NCI-H1105 treated with DMSO at 0.1 percent for 48 hours (cell line): Measurements from ENCODE around the gene SLC4A1.

ENCODE experiments used
- DNase-seq: peaks from one replicate; lab custom pipeline; 2025; lab: John Stamatoyannopoulos, UW

The SLC4A1 gene

DNA sequence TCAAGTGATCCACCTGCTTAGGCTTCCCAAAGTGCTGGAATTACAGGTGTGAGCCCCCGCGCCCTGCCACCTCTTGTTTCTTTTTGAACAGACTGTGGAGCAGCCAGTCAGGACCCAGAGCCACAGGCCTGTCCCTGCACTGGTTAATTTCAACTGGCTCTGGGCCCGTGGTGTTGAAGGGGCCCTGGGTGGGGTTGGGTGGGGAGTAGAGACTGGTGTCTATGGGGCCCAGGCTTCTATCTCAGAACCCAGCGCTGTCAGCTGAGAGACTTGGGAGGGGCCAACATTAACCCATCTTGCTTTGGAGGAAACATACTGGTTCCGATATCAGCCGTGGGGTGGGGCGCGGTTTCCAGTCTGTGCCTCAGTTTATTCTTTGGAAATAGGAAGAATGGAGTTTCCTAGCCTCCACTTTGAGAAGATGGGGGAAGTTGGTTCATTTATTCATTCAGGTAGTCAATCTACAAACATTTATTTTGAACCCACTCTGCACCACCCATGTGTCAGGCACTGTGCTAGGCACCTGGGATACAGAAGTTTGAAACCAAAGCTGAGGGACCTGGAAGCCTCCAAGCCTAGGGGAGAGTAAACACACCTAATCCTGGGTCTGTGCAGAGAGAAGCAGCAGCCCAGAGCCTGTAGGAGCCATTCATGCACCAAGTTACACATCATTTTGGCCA is 15.5 kb upstream of the SLC4A1 start:
- DNase-seq: no peak

DNA sequence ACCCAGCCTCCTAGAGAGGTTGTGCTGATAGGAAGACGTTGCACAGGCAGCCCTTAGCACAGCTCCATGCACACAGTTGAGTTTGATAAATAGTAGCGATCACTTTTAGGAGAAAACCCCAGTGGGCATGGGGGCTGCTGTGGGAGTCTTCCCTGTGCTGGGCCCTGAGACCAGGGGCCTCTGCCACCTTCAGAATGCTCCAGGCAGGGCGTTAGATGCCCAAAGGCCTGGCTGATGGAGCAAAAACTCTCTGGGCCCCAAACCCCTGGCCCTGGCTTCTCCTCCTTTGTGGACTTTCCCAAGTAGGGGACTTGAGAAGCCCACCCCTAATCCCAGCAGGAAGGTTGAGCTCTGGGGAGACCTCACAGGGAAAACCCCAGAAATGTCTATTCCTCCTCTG is 14.3 kb upstream of the SLC4A1 start:
- no peak for DNase-seq

DNA sequence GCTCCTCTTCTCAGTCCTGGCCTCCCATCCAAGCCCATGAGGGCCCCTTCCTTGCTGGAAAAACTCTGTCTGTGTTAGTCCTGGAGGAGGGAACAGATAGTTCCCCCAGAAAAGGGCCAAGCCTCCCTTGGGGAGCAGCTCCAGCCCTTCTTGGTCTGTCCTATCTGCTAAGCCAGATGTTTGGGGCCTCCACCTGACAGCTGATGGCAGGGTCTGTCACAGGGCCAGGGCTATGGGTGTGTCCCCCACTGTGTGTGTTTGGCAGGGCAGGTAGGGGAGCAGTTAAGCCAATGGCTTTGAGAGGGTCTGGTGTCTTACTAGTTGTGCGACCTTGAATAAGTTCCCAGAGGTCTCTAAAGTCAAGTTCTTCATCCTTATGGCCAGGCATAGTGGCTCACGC is 13.6 kb upstream of the SLC4A1 start:
- DNase-seq: no peak

DNA sequence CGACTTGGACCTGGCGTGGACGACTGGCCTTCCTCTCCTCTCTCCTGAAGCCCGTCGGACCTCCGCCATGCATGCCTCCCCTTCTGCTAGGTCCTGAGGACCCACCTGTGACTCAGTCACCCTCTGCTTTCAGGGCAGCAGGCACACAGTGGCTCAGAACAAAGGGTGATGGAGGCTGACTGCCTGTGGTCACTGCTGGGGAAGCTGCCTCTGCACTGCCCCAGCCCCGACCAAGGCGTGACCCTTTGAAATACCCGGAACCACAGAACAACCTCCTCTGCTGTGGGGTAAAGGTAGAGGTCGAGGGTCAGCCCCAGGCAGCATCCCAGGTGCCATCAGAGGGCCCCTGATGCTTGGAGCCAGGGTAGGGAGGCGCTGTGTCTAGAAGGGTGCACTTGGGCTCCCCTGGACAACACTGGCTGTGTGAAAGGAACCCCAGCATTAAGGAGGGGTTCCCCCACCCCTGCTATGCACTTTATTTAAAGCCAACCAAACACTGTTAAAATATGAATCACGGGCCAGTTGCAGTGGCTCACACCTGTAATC is 12.5 kb upstream of the SLC4A1 start:
- no peak for DNase-seq

DNA sequence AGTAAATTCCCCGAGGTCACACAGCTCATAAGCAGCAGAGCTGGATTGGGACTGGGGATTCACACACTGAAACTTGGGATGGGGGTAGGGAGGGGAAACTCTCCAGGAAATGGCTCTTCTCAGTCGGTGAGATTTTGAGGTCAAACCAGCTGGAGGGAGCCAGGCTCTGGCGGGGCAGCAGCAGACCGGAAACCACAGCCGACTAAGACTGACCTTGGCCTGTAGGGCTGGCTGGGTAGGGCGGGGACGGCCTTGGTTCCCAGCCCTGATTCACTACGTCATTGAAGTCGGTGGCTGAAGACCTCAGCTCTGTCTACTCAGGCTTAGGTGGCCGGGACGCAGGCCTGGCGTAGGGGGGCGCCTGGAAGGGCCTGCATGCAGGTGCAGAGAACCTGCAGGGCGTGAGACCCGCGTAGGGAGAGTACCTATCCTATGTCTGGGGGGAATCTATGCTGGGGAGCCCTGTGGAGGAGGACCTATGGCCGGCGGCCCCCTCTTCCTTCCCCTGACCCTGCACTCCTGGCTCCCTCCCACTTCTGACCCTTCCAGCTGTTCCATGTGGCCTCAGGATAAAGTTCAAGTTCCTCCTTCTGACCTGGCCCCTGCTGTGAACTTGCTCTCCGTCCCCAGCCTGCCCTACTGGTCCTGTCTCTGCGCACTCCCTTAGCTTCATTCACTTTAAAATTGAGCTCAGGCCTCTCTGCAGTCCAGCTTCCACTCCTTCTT is 11.9 kb upstream of the SLC4A1 start:
- no peak for DNase-seq

DNA sequence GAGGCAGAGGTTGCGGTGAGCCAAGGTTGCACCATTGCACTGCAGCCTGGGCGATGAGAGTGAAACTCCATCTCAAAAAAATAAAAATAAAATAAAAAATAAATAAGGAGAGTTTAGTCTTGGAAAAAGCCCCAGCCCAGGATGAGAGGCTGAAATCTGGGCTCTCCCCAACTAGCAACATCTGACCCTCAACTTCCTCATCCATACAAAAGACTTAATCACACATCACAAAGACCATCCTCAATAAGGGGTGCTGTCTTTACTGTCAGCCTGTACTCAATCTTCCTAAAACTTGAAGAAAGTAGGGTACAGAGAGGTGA is 11.4 kb upstream of the SLC4A1 start:
- DNase-seq: no peak

DNA sequence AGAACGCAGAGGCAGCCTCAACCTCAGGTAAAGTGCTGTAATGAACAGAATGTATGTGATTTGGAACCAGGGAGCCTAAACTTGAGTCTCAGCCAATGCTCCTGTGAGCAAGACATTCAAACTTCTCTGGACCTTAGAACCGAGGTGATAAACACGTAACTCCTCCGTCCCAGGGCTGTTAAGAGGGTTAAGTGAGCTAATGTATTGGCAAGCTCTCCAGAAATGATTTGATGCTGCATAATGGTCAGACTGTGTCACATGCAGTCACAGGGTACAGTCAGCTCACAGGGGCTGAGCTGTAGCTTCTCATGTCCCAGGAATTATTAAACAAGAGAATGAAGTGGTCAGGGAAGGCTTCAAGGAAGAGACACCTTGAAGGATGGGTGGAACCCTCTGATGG is 10.0 kb upstream of the SLC4A1 start:
- DNase-seq: no peak

DNA sequence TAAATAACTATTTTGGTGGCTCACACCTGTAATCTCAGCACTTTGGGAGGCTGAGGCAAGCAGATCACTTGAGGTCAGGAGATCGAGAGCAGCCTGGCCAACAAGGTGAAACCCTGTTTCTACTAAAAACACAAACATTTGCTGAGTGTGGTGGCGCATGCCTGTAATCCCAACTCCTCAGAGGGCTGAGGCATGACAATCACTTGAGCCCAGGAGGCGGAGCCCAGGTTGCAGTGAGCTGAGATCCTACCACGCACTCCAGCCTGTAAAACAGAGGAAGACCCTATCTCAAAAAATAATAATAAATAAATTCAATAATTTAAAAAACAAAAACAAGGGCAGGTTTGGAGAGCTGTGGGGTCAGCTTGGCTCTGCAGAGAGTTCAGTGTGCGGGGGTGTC is 5.7 kb upstream of the SLC4A1 start:
- no peak for DNase-seq

DNA sequence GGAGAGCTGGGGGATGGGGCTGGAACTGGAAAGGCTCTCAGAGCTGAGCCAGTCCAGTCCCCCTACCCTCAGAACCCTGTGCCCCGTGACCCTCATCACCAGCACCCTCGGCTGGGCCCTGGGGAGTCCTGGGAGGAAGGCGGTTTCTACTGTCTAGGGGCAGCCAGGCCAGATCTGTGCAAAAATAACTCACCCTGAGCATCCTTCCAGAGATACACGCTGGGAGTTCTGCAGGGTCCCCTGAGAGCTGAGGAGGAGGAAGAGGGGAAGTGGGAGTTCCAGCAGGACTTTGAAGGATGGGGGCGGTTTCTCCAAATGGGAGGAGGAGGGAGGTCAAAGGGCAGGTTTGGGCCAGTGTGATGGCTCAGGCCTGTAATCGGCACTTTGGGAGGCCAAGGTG is 5.0 kb upstream of the SLC4A1 start:
- no peak for DNase-seq

DNA sequence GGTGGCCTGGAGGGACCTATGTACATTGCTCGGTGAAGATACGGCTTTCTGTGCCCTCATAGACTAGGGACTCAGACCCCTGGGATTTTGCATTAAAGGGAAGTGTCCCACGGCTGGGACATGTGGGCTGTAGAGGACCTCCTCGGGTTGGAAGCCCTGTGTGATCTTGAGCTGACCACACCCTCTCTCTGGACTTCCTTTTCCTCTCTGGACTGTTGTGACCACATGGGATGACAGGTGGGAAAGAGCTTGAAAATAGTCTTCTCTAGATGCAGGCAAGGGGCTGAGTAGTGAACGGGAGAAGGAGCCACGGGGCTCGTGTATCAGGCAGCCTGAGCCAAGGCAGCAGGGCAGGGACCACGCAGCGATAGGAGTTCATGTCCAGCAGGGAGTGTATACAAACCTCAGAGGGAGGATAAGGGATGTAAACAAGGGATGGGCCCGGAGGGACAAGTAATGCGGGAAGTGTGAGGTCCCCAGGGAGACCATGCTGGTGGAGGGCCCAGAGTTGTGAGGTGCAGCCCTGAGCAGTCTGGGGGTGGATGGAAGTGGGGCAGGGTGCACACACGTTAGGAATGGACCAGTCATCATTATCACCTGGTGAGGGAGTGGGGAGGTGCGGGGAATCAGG is 4.5 kb upstream of the SLC4A1 start:
- DNase-seq: no peak

DNA sequence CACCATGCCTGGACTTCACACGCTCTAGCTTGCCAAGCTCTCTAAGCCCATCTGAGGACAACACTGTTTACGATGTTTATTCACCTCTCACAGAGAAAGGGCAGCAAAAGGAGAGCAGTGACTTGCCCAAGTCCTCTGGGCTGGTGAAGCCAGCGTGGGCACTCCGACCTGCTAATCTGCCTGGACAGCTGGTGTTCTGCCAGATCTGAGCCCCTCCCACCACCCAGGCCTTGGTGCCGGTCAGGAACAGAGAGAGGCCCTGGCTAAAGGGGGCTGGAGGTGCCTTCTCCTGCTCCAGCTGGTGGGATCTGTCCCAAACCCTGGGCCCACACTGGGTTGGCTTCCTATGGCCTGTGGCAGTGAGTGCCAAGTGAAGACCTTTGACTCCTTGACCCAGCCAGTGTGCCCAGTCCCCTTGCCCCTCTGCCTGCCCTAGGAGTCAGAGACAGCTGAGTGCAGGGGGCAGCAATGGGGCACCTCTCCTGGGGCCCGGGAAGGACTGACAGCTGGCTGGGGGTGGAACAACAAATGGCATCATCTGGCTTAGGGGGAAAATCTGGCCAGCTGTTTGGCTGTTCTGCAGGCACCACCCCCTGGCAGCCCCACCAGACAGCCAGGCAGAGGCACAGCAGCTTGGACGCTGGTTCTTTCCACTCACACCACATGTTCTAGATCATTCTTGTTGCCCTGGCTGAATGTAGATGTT is 1.8 kb upstream of the SLC4A1 start:
- DNase-seq: no peak

DNA sequence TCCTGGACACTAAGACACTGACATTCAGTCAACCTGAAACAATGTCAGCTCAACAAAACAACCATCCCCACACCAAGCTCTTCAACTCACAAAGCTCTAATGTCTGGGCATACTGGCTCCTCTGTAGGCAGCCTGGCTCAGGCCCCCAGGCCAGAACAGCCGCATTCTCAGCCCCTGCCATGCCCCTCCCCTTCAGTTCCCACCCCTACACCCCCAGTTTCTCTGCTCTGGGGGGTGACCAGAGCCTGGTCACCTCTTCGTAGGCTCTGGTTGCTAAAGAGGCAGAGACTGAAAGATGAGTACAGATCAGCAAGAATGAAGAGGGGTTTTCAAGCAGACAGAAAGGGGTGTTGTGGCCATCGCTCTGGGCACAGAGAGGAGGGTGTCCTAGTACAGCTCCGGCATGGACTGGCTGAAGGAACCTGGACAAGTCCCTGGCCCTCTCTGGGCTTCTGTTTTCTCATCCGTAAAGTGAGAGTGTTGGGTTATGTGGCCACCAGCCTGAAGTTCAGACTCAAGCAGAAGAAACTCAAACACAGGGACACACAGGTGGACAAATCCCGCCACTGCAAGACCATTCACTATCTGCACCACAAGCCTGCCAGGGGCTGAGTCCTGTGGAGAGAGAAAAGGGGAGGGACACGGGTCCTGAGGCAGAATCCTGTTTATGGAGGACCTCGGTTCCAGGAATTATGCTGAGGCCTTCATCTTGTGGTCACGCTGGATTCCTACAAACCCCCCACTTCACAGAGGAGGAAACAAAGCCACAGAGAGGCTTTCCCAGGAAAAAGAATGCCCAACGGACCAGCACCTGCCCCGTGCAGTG is 987 bp upstream of the SLC4A1 start:
- DNase-seq: no peak

DNA sequence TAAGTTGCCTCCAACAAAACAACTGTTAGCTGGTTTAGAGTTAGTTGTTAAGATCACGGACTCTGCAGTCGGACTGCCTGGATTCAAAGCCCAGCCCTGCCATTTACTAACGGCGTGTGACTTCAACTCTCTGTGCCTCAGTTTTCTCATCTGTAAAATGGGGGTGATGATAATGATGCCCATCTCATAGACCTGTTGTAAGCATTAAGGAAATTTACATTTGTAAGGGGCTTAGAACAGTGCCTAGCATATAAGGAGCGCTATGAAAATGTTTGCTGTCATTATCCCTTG is 825 bp downstream of the SLC4A1 start:
- DNase-seq: no peak

DNA sequence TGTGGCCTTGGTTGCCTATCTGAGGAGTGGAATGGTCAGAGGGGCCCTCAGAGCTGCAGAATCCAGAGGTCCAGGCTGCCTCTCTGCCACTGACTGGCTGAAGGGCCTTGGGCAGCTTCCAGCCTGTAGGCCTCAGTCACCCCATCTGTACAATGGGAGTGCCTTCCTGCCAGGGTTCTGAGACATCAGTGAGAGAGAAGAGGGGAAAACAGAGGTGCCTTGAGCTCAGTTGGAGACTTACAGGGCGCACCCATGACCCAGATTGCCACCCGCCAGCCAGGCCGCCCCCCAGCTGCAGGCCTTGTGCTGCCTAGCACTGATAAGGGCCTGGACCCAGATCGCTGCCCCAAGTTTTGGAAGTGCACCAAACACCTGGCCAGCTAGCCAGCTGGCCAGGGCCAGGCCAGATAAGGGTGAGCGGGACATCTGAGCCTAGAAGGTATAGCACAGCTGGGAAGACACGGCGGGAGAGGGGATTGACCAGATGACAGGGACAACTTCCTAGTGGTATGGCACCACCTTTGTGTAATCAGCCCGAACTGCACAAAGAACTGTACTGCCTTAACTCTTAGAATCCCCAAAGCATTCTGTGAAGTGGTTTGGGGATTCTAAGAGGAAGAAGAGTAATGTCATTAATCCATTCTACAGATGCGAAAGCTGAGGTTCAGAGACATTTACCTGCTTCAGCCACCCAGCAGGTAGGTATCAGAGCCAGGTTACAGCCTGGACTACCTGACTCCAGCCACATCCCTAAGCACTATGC is 1.4 kb downstream of the SLC4A1 start:
- no peak for DNase-seq

DNA sequence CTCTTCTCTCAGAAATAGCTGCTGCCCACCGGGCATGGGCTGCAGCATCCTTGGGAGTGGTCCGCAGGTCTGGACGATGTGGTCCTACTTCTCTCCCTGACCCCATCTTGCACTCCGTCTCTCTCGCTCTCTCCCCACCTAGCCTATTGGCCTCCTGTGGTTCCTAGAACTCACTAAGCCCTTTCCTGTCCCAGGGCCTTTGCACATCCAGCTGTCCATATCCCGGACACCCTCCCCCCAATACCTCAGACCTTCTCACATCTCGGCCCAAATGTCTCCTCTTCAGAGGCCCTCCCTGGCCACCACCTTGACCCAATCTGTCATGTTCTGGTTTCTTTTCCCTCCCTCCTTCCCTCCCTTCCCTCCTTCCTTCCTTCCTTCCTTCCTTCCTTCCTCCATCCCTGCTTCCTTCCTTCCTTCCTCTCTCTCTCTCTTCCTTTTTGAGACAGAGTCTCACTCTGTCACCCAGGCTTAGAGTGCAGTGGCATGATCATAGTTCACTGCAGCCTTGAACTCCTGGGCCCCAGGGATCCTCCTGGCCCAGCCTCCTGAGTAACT is 4.5 kb downstream of the SLC4A1 start:
- DNase-seq: no peak

DNA sequence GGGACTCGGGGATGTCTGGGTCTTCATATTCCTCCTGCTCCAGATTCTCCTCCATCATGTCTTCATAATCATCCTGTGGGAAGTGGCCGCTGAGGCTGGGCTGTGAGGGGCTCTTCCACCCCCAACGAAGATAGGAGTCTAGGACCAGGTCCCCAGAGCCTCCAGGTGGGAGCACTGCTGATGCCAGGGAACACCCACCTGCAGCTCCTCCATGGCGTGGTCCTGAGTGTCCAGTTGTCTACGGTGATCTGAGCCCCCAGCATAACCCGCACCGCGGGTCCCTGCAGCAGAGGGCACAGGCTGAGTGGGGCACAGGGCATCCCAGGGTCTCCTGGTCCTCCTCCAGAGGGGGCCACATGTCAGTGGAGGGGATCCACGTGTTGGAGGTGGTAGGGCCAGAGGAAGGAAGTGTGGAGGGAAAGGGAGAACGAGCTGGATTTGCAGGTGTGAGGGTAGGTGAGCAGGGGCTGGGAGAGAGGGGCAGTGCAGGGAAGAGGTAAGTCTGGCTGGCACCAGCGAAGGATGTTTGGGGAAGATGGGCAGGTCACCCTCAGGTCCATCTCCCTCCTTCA is 5.2 kb downstream of the SLC4A1 start:
- DNase-seq: no peak

DNA sequence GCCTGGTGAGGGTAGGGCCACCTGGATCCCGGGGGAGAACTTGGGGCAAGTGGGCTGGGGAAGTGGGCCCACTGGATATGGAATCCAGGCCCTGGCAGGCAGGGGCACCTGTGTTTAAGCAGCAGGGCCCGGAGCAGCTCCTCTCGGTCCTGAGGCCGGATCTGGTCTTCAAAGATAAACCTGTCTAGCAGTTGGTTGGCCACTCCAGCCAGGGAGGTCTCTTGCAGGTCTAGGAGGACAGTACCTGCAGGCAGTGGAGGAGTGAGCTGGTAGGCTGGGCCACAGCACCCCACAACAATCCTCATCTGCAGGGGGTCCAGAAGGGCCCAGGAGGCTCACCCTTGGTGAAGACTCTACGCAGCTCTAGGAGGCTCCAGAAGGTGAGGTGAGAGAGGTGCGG is 7.6 kb downstream of the SLC4A1 start:
- DNase-seq: no peak

DNA sequence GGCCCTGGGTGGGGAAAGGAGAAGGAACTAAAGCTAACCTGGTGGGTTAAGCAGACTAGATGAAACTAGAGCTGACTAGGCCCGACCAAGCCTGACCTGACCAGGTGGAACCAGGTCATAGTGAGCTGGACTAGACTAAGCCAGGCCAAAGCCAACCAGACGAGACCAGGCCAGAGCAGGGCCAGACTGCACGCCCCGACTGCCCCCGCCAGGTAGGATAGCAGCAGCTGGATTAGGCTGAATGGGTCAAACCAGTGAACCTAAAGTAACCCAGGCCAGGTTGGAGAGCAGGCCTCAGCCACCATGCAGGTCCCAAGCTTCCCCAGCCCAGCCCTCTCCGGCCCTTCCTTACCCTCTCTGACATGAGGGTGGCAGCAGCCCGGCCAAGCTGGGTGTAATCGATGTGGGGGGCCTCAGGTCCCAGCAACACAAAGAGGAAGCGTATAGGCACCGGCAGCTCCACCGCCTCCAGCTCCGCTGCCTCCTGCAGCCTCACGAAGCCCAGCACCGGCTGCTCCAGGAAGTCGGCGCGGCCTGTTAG is 9.1 kb downstream of the SLC4A1 start:
- DNase-seq: no peak

DNA sequence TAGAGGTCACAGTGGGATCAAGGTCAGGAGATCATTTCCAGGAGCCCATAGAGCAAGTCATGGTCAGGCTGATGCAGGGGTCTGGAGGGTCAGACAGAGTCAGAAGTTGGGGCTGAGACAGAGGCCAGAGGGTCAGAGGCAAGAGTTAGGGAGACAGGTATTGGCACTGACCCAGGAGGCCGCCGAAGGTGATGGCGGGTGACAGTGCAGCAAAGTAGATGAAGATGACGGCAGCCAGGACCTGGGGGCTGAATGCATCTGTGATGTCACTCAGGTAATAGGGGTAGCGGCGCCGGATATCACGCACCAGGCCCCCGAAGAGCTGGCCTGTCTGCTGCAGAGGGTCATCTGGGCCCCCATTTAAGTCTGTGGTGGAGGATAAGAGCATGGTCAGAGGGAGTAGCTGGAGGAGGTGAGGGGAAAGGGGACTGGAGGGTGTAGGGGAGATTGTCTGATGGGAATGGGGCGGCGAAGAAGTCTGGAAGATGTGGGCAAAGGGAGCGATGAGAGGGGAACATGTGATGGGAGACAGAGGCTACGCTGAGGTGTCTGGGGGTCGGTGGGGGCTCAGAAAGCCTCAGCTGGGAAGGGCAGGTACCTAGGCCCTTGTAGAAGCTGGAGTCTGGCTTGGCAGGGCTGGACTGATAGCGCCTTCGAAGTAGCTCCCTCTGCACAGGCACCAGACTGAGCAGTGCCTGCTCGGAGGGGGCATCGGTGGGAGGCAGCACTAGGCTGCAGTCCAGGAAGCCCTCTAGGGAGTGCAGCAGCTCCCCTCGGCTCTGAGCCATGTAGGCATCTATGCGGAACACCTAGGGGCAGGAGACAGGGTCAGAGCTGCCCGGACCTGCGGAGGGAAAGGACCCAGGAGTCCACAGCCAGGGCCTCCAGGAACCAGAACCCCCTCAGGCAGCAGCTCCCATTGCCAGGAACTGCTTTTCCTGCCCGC is 9.8 kb downstream of the SLC4A1 start:
- no peak for DNase-seq
